ENCODE results near the gene PTPRD. TPM values are rescaled to one million over a fixed set of nuclear protein-coding genes. Genes with fewer than 3 reads are reported as not detected.

The PTPRD gene
- total and polyA plus RNA-seq, 2 donors (not counting 1 experiment from before 2014, with no cell fraction given) = not detected

- DNase-seq = no peak
- ChIA-PET POLR2A (no interaction called here), CTCF (no interaction called here)
- H3K27ac ChIP-seq (ENCODE audit: low read length in 2 of 2) = no peak overlapping the region
- H4K20me1 ChIP-seq (ENCODE audit: control insufficient read depth, insufficient read depth, low read length, poor library complexity, severe bottlenecking) = no peaks in the 10 kb centered on the region
- no peaks in the 10 kb centered on the region for H3K79me2 ChIP-seq (ENCODE audit: control insufficient read depth, insufficient read depth, low read length)
- no CpG with 5 or more reads among the region's 3 CpGs for WGBS (ENCODE audit: insufficient coverage)
- H3K9me3 ChIP-seq (ENCODE audit: control extremely low read depth in 1 of 3, control insufficient read depth in 2 of 3, insufficient read depth in 1 of 3, low read length in 2 of 3) = peaks cover 0 to 7% (median 0%) of the 10 kb centered on the region in 3 donors
- Mint-ChIP-seq H3K4me3 (no peak overlapping the region), H3K4me1 (no peaks in the 10 kb centered on the region), H3K9me3 (ENCODE audit: insufficient read depth) (peaks cover 6% of the 10 kb centered on the region), H3K27me3 (no peaks in the 10 kb centered on the region), H3K27ac (no peak overlapping the region)
- no peak overlapping the region for H3K4me2 ChIP-seq (replicated peaks; ENCODE audit: low read depth, low read length, poor library complexity, severe bottlenecking)
- H3K4me1 ChIP-seq (ENCODE audit: control insufficient read depth in 2 of 2, insufficient read depth in 2 of 2, low read length in 2 of 2) = no peaks in the 10 kb centered on the region
- no peak for ATAC-seq (ENCODE audit: low read depth)
- TF ChIP-seq CTCF (IDR thresholded peaks at IDR 0.05) (no peak), EZH2 (IDR thresholded peaks at IDR 0.05; ENCODE audit: borderline replicate concordance, insufficient read depth, low read depth, low read length, poor library complexity, severe bottlenecking) (no peak)
- H3K9ac ChIP-seq (ENCODE audit: low read length) = no peak overlapping the region
- no peak overlapping the region for H2AFZ ChIP-seq (ENCODE audit: insufficient read depth, low read depth, low read length, poor library complexity, severe bottlenecking)
- H3K36me3 ChIP-seq (replicated peaks in 1 of 2; ENCODE audit: control extremely low read depth in 1 of 2, control insufficient read depth in 1 of 2, extremely low read depth in 1 of 2, insufficient read depth in 2 of 2, low read length in 1 of 2) = no peaks in the 10 kb centered on the region
- no peaks in the 10 kb centered on the region for H3K27me3 ChIP-seq (replicated peaks in 1 of 4; ENCODE audit: control extremely low read depth in 1 of 4, control insufficient read depth in 3 of 4, insufficient read depth in 4 of 4, low read length in 3 of 4)
- H3K4me3 ChIP-seq (ENCODE audit: control extremely low read depth in 1 of 5, extremely low read depth in 1 of 5, insufficient read depth in 1 of 5, low read depth in 2 of 5, low read length in 4 of 5) = no peak overlapping the region
- intact Hi-C loops (cut with micrococcal nuclease) = no loop called here
These were observed 1118.5 kb downstream of the PTPRD start for GRCh38 chr9:9494336-9494735.

GRCh38 chr9:9492506-9492905, 1120.3 kb downstream of the PTPRD start:
- no peak for DNase-seq

More at GRCh38 chr9:9492506-9492905, 1120.3 kb downstream of the PTPRD start:
- Histone ChIP-seq H2AFZ (ENCODE audit: insufficient read depth, low read depth, low read length, poor library complexity, severe bottlenecking) (no peak overlapping the region), H3K27ac (ENCODE audit: low read length in 2 of 2) (no peak overlapping the region), H3K9ac (ENCODE audit: low read length) (no peak overlapping the region), H3K36me3 (replicated peaks in 1 of 2; ENCODE audit: control extremely low read depth in 1 of 2, control insufficient read depth in 1 of 2, extremely low read depth in 1 of 2, insufficient read depth in 2 of 2, low read length in 1 of 2) (no peaks in the 10 kb centered on the region), H3K9me3 (ENCODE audit: control extremely low read depth in 1 of 3, control insufficient read depth in 2 of 3, insufficient read depth in 1 of 3, low read length in 2 of 3) (peaks cover 0 to 7% (median 0%) of the 10 kb centered on the region in 3 donors), H3K79me2 (ENCODE audit: control insufficient read depth, insufficient read depth, low read length) (no peaks in the 10 kb centered on the region), H4K20me1 (ENCODE audit: control insufficient read depth, insufficient read depth, low read length, poor library complexity, severe bottlenecking) (no peaks in the 10 kb centered on the region), H3K27me3 (replicated peaks in 1 of 4; ENCODE audit: control extremely low read depth in 1 of 4, control insufficient read depth in 3 of 4, insufficient read depth in 4 of 4, low read length in 3 of 4) (no peaks in the 10 kb centered on the region), H3K4me3 (ENCODE audit: control extremely low read depth in 1 of 5, extremely low read depth in 1 of 5, insufficient read depth in 1 of 5, low read depth in 2 of 5, low read length in 4 of 5) (no peak overlapping the region), H3K4me1 (ENCODE audit: control insufficient read depth in 2 of 2, insufficient read depth in 2 of 2, low read length in 2 of 2) (no peaks in the 10 kb centered on the region), H3K4me2 (replicated peaks; ENCODE audit: low read depth, low read length, poor library complexity, severe bottlenecking) (no peak overlapping the region)
- Mint-ChIP-seq H3K4me1 (no peaks in the 10 kb centered on the region), H3K4me3 (no peak overlapping the region), H3K27me3 (no peaks in the 10 kb centered on the region), H3K9me3 (ENCODE audit: insufficient read depth) (peaks cover 6% of the 10 kb centered on the region), H3K27ac (no peak overlapping the region)
- TF ChIP-seq CTCF (IDR thresholded peaks at IDR 0.05) = no peak
- TF ChIP-seq EZH2 (IDR thresholded peaks at IDR 0.05; ENCODE audit: borderline replicate concordance, insufficient read depth, low read depth, low read length, poor library complexity, severe bottlenecking) = no peak
- WGBS (ENCODE audit: insufficient coverage) = no CpG with 5 or more reads among the region's 3 CpGs
- intact Hi-C loops (cut with micrococcal nuclease) = no loop called here
- ChIA-PET POLR2A (no interaction called here), CTCF (interaction anchor here (0.7 kb wide), 1 partner anchor 143 kb away, joined by 4 read pairs; no protein-coding TSS in a partner anchor)
- no peak for ATAC-seq (ENCODE audit: low read depth)

All from B cell (primary cell).